ENCODE data around the gene LMF2. TPM values are rescaled to one million over a fixed set of nuclear protein-coding genes. Genes with fewer than 3 reads are reported as not detected.

Gene LMF2
- total RNA-seq, 1 experiment from 2014 or later = 56.9 TPM

- CTCF ChIA-PET = no interaction called here
Measured at GRCh38 chr22:50536226-50536625, 28.7 kb upstream of the LMF2 start.

More at GRCh38 chr22:50536226-50536625, 28.7 kb upstream of the LMF2 start:
- no peaks in the 10 kb centered on the region for H4K20me1 ChIP-seq (ENCODE audit: insufficient read depth)
- ChIA-PET POLR2A (interaction anchor here (0.9 to 2.3 kb wide), 2 partner anchors 9 kb away, joined by 4 to 7 read pairs; partner anchors contain the start of gene KLHDC7B), RAD21 (ENCODE audit: low non-redundant PET in 1 of 2, low total read pairs in 2 of 2, uncharacterized antibody in 2 of 2, unreplicated experiment in 2 of 2) (no interaction called here)
- no TSS peak for BruUV-seq (replicated peaks)
- H3K79me2 ChIP-seq (ENCODE audit: insufficient read depth, low read length) = no peaks in the 10 kb centered on the region
- H3K4me1 ChIP-seq (ENCODE audit: control insufficient read depth in 1 of 2, insufficient read depth in 2 of 2, low read length in 2 of 2) = peaks cover 3 to 37% of the 10 kb centered on the region in 2 experiments; a peak in 3 of 4 replicates
- no peak overlapping the region for H3K9ac ChIP-seq (ENCODE audit: low read length)
- H3K27ac ChIP-seq (ENCODE audit: low read depth, low read length) = no peak overlapping the region
- H3K9me3 ChIP-seq (ENCODE audit: control insufficient read depth in 1 of 2, insufficient read depth in 1 of 2, low read depth in 1 of 2, low read length in 2 of 2) = no peaks in the 10 kb centered on the region
- TF ChIP-seq ZNF274 (IDR thresholded peaks at IDR 0.05; ENCODE audit: low read depth, low read length) = no peak
- TF ChIP-seq ATF3 (IDR thresholded peaks at IDR 0.05) = no peak
- TF ChIP-seq ZFX (IDR thresholded peaks at IDR 0.05) = no peak
- no peak for TF ChIP-seq FOSL1 (IDR thresholded peaks at IDR 0.05; ENCODE audit: low read depth)
- TF ChIP-seq TCF7L2 (IDR thresholded peaks at IDR 0.05; ENCODE audit: borderline replicate concordance, extremely low read depth, insufficient read depth, insufficient read length) = no peak
- no peak for TF ChIP-seq ELF1 (IDR thresholded peaks at IDR 0.05; ENCODE audit: borderline replicate concordance, low read depth)
- no peak for TF ChIP-seq REST (IDR thresholded peaks at IDR 0.05; ENCODE audit: low read depth)
- TF ChIP-seq RAD21 (IDR thresholded peaks at IDR 0.05; ENCODE audit: low read depth) = no peak
- TF ChIP-seq SRF (IDR thresholded peaks at IDR 0.05; ENCODE audit: low read depth) = no peak
- H3K9me2 ChIP-seq (ENCODE audit: insufficient read depth) = no peaks in the 10 kb centered on the region
- intact Hi-C loops (cut with micrococcal nuclease) = no loop called here
- DNase-seq (ENCODE audit: low read depth, low spot score) = no peak
- no peaks in the 10 kb centered on the region for H3K27me3 ChIP-seq (ENCODE audit: insufficient read depth, low read length)
- ATAC-seq = no peak
- no peaks in the 10 kb centered on the region for H3K36me3 ChIP-seq (ENCODE audit: control insufficient read depth in 1 of 2, insufficient read depth in 2 of 2, low read length in 2 of 2)
- H3K4me2 ChIP-seq (ENCODE audit: low read length) = no peak overlapping the region
- no peak overlapping the region for H2AFZ ChIP-seq (ENCODE audit: low read depth, low read length, poor library complexity, severe bottlenecking)
- no peak overlapping the region for H3K4me3 ChIP-seq (replicated peaks in 1 of 2; ENCODE audit: low read depth in 1 of 2, low read length in 2 of 2)
